ENCODE results near the gene NPSR1. TPM values are rescaled to one million over a fixed set of nuclear protein-coding genes. Genes with fewer than 3 reads are reported as not detected.

The NPSR1 gene
- total and polyA plus RNA-seq, 2 experiments from 2014 or later: not detected

GRCh38 chr7:34723866-34724490 lies 66.0 kb downstream of the NPSR1 start:
- WGBS (ENCODE audit: low lambda C conversion rate, missing lambda C conversion rate): 68% methylated on average over 2 of the region's 2 CpGs
- no peaks in the 10 kb centered on the region for H3K27me3 ChIP-seq
- no peaks in the 10 kb centered on the region for H3K4me1 ChIP-seq (ENCODE audit: insufficient read depth)
- no peaks in the 10 kb centered on the region for H3K36me3 ChIP-seq (replicated peaks; ENCODE audit: insufficient read depth, low read depth)
- H3K27ac ChIP-seq: no peak overlapping the region
- DNase-seq (ENCODE audit: low spot score): no peak
- H3K4me2 ChIP-seq: no peak overlapping the region
- H4K20me1 ChIP-seq (ENCODE audit: insufficient read depth, poor library complexity, severe bottlenecking): no peaks in the 10 kb centered on the region
- no peaks in the 10 kb centered on the region for H3K9me2 ChIP-seq (replicated peaks; ENCODE audit: insufficient read depth)
- no peaks in the 10 kb centered on the region for H3K9me3 ChIP-seq (ENCODE audit: low read depth)
- TF ChIP-seq EZH2 (IDR thresholded peaks at IDR 0.05; ENCODE audit: borderline replicate concordance): no peak
- TF ChIP-seq EZH2phosphoT487 (IDR thresholded peaks at IDR 0.05; ENCODE audit: low read depth, severe bottlenecking, unreplicated experiment): no peak
- TF ChIP-seq, protein P1, sequence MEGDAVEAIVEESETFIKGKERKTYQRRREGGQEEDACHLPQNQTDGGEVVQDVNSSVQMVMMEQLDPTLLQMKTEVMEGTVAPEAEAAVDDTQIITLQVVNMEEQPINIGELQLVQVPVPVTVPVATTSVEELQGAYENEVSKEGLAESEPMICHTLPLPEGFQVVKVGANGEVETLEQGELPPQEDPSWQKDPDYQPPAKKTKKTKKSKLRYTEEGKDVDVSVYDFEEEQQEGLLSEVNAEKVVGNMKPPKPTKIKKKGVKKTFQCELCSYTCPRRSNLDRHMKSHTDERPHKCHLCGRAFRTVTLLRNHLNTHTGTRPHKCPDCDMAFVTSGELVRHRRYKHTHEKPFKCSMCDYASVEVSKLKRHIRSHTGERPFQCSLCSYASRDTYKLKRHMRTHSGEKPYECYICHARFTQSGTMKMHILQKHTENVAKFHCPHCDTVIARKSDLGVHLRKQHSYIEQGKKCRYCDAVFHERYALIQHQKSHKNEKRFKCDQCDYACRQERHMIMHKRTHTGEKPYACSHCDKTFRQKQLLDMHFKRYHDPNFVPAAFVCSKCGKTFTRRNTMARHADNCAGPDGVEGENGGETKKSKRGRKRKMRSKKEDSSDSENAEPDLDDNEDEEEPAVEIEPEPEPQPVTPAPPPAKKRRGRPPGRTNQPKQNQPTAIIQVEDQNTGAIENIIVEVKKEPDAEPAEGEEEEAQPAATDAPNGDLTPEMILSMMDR (IDR thresholded peaks at IDR 0.05; ENCODE audit: poor library complexity): no peak
- no peak overlapping the region for H3K4me3 ChIP-seq
- no peak overlapping the region for H2AFZ ChIP-seq
- H3K79me2 ChIP-seq: no peaks in the 10 kb centered on the region

GRCh38 chr7:34726221-34726620 lies 68.2 kb downstream of the NPSR1 start:
- Histone ChIP-seq H3K79me2 (no peaks in the 10 kb centered on the region), H3K36me3 (replicated peaks; ENCODE audit: insufficient read depth, low read depth) (no peaks in the 10 kb centered on the region), H3K27me3 (no peaks in the 10 kb centered on the region), H3K9me2 (replicated peaks; ENCODE audit: insufficient read depth) (no peaks in the 10 kb centered on the region), H2AFZ (no peak overlapping the region), H3K27ac (no peak overlapping the region), H3K9me3 (ENCODE audit: low read depth) (no peaks in the 10 kb centered on the region), H4K20me1 (ENCODE audit: insufficient read depth, poor library complexity, severe bottlenecking) (no peaks in the 10 kb centered on the region), H3K4me2 (no peak overlapping the region), H3K4me1 (ENCODE audit: insufficient read depth) (no peaks in the 10 kb centered on the region), H3K4me3 (no peak overlapping the region)
- DNase-seq (ENCODE audit: low spot score): no peak
- 87% methylated on average over 1 of the region's 1 CpG for WGBS (ENCODE audit: low lambda C conversion rate, missing lambda C conversion rate)
- TF ChIP-seq EZH2phosphoT487 (IDR thresholded peaks at IDR 0.05; ENCODE audit: low read depth, severe bottlenecking, unreplicated experiment) (no peak), EZH2 (IDR thresholded peaks at IDR 0.05; ENCODE audit: borderline replicate concordance) (no peak)
- TF ChIP-seq, protein P1 (IDR thresholded peaks at IDR 0.05; ENCODE audit: poor library complexity): no peak

DNA sequence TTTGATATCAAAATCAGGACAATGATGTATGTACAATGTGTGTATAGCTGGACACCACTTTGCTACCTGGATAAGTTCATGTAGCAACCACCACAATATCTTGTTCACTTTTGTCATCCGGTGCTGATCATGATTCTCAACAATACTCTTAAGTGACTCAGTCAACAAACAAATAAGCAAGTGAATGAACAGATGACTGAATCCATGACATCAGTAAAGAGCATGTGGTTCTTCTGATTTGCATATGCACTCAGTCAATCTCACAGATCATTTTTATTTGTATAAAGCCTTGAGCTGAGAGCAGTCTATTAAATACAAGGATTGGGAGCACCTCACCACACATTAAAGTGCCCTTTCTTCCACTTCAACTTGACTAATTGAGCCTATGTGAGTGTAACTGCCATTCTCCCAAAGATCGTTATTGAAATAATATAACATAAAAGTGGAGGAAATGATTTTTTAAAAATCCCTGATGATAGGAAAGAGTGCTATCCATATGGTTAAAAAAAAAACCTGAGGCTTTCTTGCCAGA lies 69.5 kb downstream of the NPSR1 start:
- no peaks in the 10 kb centered on the region for H3K4me1 ChIP-seq (ENCODE audit: insufficient read depth)
- no peak overlapping the region for H3K27ac ChIP-seq
- no peaks in the 10 kb centered on the region for H3K36me3 ChIP-seq (replicated peaks; ENCODE audit: insufficient read depth, low read depth)
- no peaks in the 10 kb centered on the region for H3K27me3 ChIP-seq
- H3K4me2 ChIP-seq: no peak overlapping the region
- H3K4me3 ChIP-seq: no peak overlapping the region
- no peak for TF ChIP-seq EZH2 (IDR thresholded peaks at IDR 0.05; ENCODE audit: borderline replicate concordance)
- TF ChIP-seq EZH2phosphoT487 (IDR thresholded peaks at IDR 0.05; ENCODE audit: low read depth, severe bottlenecking, unreplicated experiment): no peak
- TF ChIP-seq, protein P1 (IDR thresholded peaks at IDR 0.05; ENCODE audit: poor library complexity): no peak
- no peaks in the 10 kb centered on the region for H3K79me2 ChIP-seq
- H2AFZ ChIP-seq: no peak overlapping the region
- no peaks in the 10 kb centered on the region for H3K9me3 ChIP-seq (ENCODE audit: low read depth)
- no peaks in the 10 kb centered on the region for H4K20me1 ChIP-seq (ENCODE audit: insufficient read depth, poor library complexity, severe bottlenecking)
- H3K9me2 ChIP-seq (replicated peaks; ENCODE audit: insufficient read depth): no peaks in the 10 kb centered on the region
- no peak for DNase-seq (ENCODE audit: low spot score)
- 91% methylated on average over 2 of the region's 2 CpGs for WGBS (ENCODE audit: low lambda C conversion rate, missing lambda C conversion rate)

Data from hepatocyte (in vitro differentiated cells).